DMS 273 treated with DMSO at 0.1 percent for 48 hours (cell line): ENCODE results near the gene HMGN5.

Source experiments
- DNase-seq: peaks from one replicate; lab custom pipeline; 2025; lab: John Stamatoyannopoulos, UW

The HMGN5 gene

GRCh38 chrX:81201671-81202455 is at the start of gene HMGN5, which contains the start of gene SH3BGRL:
Gene HMGN5, minus strand, starts transcription at chrX:81201913. Its CDS starts 80,364 bp downstream, at chrX:81121549.
Gene SH3BGRL, plus strand, starts transcription at chrX:81202102. Its CDS starts 99 bp downstream, at chrX:81202201.
- peak; percentile 78 for DNase-seq

GRCh38 chrX:81241753-81242152 is 40.0 kb upstream of the HMGN5 start:
- no peak for DNase-seq

- no peak for DNase-seq
These were observed 39.1 kb upstream of the HMGN5 start for GRCh38 chrX:81240701-81241331.

- no peak for DNase-seq
These were observed 36.5 kb upstream of the HMGN5 start for GRCh38 chrX:81238166-81238565.

GRCh38 chrX:81237516-81237915 is 35.8 kb upstream of the HMGN5 start:
- no peak for DNase-seq

GRCh38 chrX:81232218-81232617 is 30.5 kb upstream of the HMGN5 start:
- DNase-seq: no peak

- no peak for DNase-seq
These were observed 29.8 kb upstream of the HMGN5 start for GRCh38 chrX:81231476-81231875.

GRCh38 chrX:81229901-81230300 is 28.2 kb upstream of the HMGN5 start:
- DNase-seq: no peak

- DNase-seq: no peak
These were observed 27.5 kb upstream of the HMGN5 start for GRCh38 chrX:81229229-81229628.

GRCh38 chrX:81215685-81216084 is 14.0 kb upstream of the HMGN5 start:
- no peak for DNase-seq

GRCh38 chrX:81208916-81209315 is 7.2 kb upstream of the HMGN5 start:
- DNase-seq: no peak

GRCh38 chrX:81206476-81206875 is 4.8 kb upstream of the HMGN5 start:
- DNase-seq: no peak

- DNase-seq: no peak
These were observed 3.8 kb upstream of the HMGN5 start for GRCh38 chrX:81205551-81205950.

GRCh38 chrX:81202943-81203342 is 1.2 kb upstream of the HMGN5 start:
- DNase-seq: no peak

GRCh38 chrX:81202456-81202819 is 725 bp upstream of the HMGN5 start:
- DNase-seq: no peak

- no peak for DNase-seq
These were observed 642 bp downstream of the HMGN5 start for GRCh38 chrX:81201071-81201470.

GRCh38 chrX:81195712-81196111 is 6.0 kb downstream of the HMGN5 start:
- DNase-seq: peak; percentile 6

GRCh38 chrX:81195259-81195658 is 6.5 kb downstream of the HMGN5 start:
- DNase-seq: no peak

GRCh38 chrX:81174286-81174685 is 27.4 kb downstream of the HMGN5 start:
- peak; percentile 2 for DNase-seq

- DNase-seq: no peak
These were observed 33.3 kb downstream of the HMGN5 start for GRCh38 chrX:81168391-81168790.

GRCh38 chrX:81121513-81122363 is 80.0 kb downstream of the HMGN5 start:
- peak; percentile 56 for DNase-seq

GRCh38 chrX:81120936-81121371 is 80.8 kb downstream of the HMGN5 start:
- DNase-seq: no peak
